ENCODE data around the gene C1GALT1. TPM values are rescaled to one million over a fixed set of nuclear protein-coding genes. Genes with fewer than 3 reads are reported as not detected.
"Not testable (repeated sequence)": the region's sequence is repeated elsewhere in the genome, so short reads cannot be mapped to it uniquely, and the experiment has no call there.

C1GALT1 gene
- total RNA-seq, 4 donors from 2014 or later, result 26.8 to 45.9 (median 29.4) TPM

DNA sequence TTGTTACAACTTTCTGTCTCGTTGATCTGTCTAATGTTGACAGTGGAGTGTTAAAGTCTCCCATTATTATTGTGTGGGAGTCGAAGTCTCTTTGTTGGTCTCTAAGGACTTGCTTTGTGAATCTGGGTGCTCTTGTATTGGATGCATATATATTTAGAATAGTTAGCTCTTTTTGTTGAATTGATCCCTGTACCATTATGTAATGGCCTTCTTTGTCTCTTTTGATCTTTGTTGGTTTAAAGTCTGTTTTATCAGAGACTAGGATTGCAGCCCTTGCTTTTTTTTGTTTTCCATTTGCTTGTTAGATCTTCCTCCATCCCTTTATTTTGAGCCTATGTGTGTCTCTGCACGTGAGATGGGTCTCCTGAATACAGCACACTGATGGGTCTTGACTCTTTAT lies 17.2 kb downstream of the C1GALT1 start:
- DNase-seq (ENCODE audit: low spot score in 2 of 2); intact Hi-C loops (cut with DNase I; ENCODE audit: low total_unique reads); H3K4me3 ChIP-seq (ENCODE audit: low read depth, poor library complexity, severe bottlenecking): not testable (repeated sequence)
- 94 to 98% methylated on average over 3 of the region's 3 CpGs for WGBS, 2 donors

DNA sequence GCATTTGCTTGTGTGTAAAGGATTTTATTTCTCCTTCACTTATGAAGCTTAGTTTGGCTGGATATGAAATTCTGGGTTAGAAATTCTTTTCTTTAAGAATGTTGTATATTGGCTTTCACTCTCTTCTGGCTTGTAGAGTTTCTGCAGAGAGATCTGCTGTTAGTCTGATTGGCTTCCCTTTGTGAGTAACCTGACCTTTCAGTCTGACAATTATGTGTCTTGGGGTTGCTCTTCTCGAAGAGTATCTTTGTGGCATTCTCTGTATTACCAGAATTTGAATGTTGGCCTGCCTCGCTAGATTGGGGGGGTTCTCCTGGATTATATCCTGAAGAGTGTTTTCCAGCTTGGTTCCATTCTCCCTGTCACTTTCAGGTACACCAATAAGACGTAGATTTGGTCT lies 17.9 kb downstream of the C1GALT1 start:
- DNase-seq (ENCODE audit: low spot score in 2 of 2); intact Hi-C loops (cut with DNase I; ENCODE audit: low total_unique reads); H3K4me3 ChIP-seq (ENCODE audit: low read depth, poor library complexity, severe bottlenecking): not testable (repeated sequence)
- WGBS, 2 donors, result 93 to 97% methylated on average over 3 of the region's 3 CpGs

DNA sequence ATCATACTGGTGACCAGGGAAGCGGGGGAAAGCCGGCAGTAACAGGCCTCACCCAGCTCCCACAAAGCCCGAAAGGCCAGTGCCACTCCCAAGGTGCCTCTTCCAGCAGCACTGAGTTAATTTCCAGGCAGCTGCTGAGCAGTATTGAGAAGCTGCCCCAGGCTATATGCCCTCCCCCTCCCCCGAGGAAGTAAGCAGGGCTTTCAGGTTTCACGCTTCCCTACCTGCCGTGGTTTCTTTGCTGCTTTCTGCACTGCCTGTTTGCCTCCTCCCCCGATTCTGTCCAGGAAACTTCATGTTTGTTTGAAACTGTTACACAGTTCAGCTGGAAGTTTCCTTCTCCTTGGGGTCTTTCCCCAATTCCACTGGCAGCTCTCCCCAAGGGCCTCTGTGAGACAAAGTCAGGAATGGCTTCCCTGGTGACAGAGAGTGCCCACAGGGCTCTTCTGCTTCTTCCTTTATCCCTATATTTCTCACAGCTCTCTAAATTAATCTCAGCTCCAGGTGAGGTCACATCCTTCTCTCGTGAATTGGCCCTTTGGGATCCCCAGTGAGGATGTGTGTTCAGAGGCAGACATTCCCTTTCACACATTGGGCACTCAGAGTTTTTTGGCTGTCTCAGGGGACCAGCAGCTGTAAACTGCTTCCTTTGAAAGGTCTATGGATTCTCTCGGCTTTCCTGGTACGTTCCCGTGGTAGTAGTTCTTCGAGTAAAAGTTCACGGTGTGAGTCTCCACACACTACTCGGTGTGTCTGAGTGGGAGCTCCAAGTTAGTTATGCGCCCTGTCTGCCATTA lies 19.4 kb downstream of the C1GALT1 start:
- intact Hi-C loops (cut with DNase I; ENCODE audit: low total_unique reads), result no loop called here
- DNase-seq (ENCODE audit: low spot score in 2 of 2), result no peak
- H3K4me3 ChIP-seq (ENCODE audit: low read depth, poor library complexity, severe bottlenecking), result no peak overlapping the region
- WGBS, 2 donors, result 53 to 65% methylated on average over 15 of the region's 15 CpGs
- TF ChIP-seq, protein P1, sequence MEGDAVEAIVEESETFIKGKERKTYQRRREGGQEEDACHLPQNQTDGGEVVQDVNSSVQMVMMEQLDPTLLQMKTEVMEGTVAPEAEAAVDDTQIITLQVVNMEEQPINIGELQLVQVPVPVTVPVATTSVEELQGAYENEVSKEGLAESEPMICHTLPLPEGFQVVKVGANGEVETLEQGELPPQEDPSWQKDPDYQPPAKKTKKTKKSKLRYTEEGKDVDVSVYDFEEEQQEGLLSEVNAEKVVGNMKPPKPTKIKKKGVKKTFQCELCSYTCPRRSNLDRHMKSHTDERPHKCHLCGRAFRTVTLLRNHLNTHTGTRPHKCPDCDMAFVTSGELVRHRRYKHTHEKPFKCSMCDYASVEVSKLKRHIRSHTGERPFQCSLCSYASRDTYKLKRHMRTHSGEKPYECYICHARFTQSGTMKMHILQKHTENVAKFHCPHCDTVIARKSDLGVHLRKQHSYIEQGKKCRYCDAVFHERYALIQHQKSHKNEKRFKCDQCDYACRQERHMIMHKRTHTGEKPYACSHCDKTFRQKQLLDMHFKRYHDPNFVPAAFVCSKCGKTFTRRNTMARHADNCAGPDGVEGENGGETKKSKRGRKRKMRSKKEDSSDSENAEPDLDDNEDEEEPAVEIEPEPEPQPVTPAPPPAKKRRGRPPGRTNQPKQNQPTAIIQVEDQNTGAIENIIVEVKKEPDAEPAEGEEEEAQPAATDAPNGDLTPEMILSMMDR (IDR thresholded peaks at IDR 0.05), result no peak
- no peak for TF ChIP-seq POLR2A (IDR thresholded peaks at IDR 0.05)

DNA sequence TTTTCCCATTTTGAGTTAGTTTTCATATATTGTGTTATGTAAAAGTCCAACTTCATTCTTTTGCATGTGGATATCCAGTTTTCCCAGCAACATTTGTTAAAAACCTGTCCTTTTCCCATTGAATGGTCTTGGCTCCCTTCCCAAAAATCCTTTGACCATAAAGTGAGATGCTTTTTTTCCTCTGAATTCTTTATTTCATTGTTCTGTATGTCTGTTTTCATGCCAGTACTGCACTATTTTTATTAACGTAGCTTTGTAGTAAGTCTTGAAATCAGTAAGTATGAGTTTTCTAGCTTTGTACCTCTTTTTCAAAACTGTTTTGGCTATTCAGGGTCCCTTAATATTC lies 20.0 kb downstream of the C1GALT1 start:
- 69 to 76% methylated on average over 1 of the region's 1 CpG for WGBS, 2 donors
- H3K4me3 ChIP-seq (ENCODE audit: low read depth, poor library complexity, severe bottlenecking), result no peak overlapping the region
- DNase-seq (ENCODE audit: low spot score in 2 of 2), result no peak
- TF ChIP-seq POLR2A (IDR thresholded peaks at IDR 0.05), result no peak
- TF ChIP-seq, protein P1 (IDR thresholded peaks at IDR 0.05), result no peak
- intact Hi-C loops (cut with DNase I; ENCODE audit: low total_unique reads), result no loop called here

DNA sequence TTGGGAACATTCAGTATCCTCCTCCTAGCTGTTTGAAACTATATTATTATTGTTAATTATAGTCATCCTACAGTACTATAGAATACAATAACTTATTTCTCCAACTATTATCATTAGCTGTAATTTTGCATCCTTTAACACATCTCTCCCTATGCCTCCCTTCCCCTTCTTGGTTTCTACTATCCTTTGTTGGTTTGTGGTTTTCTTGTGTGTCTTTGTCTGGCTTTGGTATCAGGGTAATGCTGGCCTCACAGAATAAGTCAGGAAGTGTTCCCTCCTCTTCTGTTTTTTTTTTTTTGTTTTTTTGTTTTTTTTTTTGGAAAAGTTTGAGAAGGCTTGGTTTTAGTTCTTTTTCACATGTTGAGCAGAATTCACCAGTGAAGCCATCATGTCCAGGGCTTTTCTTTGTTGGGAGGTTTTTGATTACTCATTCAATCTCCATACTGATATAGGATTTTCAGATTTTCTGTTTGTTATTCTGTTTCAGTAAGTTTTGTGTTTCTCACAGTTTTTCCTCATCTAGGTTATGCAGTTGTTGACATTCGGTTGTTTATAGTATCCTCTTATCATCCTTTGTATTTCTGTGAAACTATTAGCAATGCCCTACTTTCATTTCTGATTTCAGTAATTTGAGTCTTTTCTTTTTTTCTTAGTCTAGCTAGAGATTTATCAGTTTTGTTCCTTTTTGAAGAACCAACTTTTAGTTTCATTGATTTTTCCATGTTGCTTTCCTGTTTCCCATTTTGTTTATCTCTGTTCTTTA lies 21.6 kb downstream of the C1GALT1 start:
- no peak for DNase-seq (ENCODE audit: low spot score in 2 of 2)
- intact Hi-C loops (cut with DNase I; ENCODE audit: low total_unique reads), result no loop called here
- TF ChIP-seq, protein P1 (IDR thresholded peaks at IDR 0.05), result no peak
- no peak for TF ChIP-seq POLR2A (IDR thresholded peaks at IDR 0.05)
- H3K4me3 ChIP-seq (ENCODE audit: low read depth, poor library complexity, severe bottlenecking), result no peak overlapping the region
- 90% methylated on average over 1 of the region's 1 CpG for WGBS, 2 donors

DNA sequence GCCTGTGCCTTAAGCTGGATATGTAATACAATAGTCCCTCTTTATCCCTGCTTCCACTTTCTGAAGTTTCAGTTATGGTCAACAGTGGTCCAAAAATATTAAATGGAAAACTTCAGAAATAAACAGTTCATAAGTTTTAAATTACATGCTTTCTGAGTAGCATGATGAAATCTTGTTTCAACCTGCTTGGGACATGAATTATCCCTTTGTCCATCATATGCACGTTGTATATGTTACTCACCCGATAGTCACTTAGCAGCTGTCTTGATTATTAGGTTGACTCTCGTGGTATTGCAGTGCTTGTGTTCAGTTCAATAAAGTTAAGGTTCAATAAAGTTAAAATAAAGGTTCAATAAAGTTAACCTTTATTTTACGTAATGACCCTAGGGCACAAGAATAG lies 25.5 kb downstream of the C1GALT1 start:
- WGBS, 2 donors, result 59 to 69% methylated on average over 4 of the region's 4 CpGs
- DNase-seq (ENCODE audit: low spot score in 2 of 2), result no peak
- intact Hi-C loops (cut with DNase I; ENCODE audit: low total_unique reads), result no loop called here
- TF ChIP-seq, protein P1 (IDR thresholded peaks at IDR 0.05), result no peak
- TF ChIP-seq POLR2A (IDR thresholded peaks at IDR 0.05), result no peak
- H3K4me3 ChIP-seq (ENCODE audit: low read depth, poor library complexity, severe bottlenecking), result no peak overlapping the region

Measured in lower leg skin (tissue), 4 donors.